T-helper 1 cell (primary cell): ENCODE measurements around the gene MTHFS.
"Not testable (repeated sequence)": the region's sequence is repeated elsewhere in the genome, so short reads cannot be mapped to it uniquely, and the experiment has no call there.

Source experiments
- DNase-seq, 5 donors: peaks; one replicate each; pipeline ENCODE4 v3.0.0-alpha.2; 2012 to 2020
- total RNA-seq, 4 donors: gene quantifications; one replicate each; lab custom pipeline; 2026; lab: John Stamatoyannopoulos, UW

MTHFS gene
- 0.76 to 2.7 (median 1.4) reads per million in 4 donors for total RNA-seq

DNA sequence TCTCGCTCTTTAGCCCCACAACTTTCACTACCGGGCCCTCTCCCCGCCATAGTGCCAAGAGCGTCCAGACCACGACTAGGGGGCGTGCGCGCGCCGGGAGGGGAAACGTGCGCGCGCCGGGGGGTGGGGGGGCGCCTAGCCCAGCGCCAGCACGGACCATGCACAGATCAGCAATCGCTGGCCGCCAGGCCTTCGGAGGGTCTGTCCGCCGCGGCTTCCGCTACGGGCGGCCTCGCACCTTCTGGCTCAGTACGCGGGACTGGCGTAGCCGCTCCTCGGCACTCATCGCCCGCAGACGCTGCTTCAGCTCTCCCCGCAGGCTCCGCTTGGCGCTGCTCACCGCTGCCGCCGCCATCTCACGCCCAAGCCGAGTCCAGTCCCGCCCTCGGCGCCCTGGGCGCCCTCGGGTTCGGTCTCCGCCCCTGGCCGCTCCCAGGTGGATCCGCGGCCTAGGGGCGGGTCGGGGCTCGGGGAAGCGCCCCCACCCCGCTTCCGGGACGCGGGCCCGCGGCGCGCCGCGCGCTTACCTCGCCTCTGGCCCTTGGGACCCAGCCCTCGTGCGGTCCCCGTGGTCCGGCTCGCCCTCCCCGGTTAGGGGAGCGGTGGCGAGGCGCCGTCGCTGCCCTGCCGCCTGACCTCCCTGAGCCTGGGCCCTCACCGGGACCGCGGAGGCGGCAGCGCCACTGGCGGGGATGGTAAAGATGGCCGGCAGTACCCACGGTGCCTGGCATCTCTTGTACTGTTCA, at the start of gene MTHFS:
MTHFS (minus strand) TSS at position 381 of the 746 bp plus-strand sequence; CDS start at position 355, 26 bp downstream.
- peak; percentile 56 to 86 (median 70) for DNase-seq

DNA sequence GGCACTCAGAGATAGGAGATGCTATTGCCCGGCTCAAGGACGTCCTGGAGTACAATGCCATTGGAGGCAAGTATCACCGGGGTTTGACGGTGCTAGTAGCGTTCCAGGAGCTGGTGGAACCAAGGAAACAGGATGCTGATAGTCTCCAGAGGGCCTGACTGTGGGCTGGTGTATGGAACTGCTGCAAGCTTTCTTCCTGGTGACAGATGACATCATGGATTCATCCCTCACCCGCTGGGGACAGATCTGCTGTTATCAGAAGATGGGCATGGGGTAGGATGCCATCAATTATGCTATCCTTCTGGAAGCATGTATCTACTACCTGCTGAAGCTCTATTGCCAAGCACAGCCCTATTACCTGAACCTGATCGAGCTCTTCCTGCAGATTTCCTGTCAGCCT, 47.8 kb upstream of the MTHFS start:
- no peak for DNase-seq

DNA sequence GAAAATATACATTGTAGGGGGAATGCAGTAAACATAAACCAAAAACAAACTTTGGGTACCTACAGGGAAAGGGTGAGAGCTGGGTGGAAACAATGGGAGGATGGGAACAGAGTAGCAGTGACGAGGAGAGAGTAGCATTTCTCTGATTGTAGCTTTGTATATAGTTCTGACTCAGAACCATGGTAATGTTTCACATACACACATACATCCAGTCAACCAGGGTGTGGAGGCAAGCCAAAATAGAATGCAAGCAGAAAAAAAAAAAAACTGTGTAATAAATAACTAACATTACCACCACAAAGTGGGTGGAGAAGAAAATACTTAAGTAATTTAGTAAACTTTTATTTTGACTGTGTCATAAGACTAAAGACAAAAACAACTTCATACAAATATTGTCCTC, 47.0 kb upstream of the MTHFS start:
- DNase-seq, result no peak

DNA sequence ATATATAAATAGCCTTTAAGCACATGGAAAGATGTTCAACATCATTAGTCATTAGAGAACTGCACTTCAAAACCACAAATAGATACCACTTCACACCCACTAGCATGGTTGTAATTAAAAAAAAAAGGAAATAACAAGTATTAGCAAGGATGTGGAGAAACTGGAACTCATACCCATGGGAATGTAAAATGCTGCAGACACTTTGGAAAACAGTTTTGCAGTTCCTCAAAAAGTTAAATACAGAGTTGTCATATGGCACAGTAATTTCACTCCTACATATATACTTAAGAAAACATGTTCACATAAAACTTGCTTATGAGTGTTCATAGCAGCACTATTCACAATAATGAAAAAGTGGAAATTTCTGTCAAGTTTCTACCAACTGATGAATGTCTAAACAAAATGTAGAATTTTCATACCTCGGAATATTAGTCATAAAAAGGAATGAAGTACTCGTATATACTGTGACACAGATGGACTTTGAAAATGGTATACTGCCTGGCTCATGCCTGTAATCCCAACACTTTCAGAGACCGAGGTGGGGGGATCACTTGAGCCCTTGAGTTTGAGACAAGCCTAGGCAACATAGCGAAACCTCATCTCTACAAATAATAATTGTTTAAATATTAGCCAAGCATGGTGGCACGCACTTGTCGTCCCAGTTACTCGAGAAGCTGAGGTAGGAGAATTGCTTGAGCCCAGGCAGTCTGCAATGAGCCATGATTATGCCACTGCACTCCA, 46.1 kb upstream of the MTHFS start:
- DNase-seq, result no peak

DNA sequence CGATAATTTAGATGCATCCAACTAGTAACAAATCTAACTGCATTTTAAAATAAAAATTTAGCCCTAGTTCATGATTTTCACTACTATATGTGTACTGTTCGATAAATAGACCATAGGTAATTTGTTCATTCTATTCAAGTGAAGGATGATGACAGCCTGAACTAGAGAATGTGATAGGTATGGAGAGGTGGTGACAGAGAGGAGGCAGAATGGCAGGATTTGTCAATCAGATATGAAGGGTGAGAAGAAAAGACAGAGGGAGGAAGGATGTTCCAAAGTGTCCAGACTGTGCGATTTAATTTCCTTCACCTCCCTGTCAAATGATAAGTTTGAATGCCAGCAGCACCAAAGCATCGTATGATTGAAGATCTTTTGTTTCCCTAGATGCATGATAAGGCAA, 42.6 kb upstream of the MTHFS start:
- no peak for DNase-seq

DNA sequence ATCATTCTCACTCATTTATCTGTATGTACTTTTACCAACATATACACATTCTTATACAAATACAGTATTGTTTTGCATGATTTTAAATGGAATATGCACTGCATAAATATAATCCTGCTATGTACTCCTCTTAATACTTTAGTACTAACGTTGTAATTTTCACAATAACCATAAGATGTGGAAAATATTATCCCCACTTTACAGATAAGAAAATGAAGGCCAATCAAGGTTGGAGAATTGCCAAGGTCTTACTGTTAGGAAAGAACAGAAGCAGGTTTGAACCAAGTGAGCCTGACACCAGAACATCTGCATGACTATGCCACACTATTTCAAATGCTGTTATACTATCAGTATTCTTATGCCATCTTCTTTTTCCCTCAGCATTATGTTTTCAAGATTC, 41.3 kb upstream of the MTHFS start:
- DNase-seq, result no peak

DNA sequence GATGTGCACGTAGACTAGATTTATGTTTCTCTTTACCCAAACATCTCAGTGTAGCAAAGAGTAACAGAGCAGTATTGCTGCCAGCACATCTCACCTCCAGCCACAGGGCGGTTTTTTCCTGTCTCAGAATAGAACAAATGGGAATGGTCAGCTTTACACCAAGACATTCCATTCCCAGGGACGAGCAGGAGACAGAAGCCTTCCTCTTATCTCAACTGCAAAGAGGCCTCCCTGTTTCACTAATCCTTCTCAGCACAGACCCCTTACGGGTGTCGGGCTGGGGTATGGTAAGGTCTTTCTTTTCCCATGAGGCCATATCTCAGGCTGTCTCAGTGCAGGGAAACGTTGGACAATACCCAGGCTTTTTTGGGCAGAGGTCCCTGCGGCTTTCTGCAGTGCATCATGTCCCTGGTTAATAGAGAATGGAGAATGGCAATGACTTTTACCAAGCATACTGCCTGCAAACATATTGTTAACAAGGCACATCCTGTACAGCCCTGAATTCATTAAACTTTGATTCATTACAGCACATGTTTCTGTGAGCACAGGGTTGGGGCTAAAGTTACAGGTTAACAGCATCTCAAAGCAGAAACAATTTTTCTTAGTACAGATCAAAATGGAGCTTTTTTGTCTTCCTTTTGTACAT, 38.9 kb upstream of the MTHFS start:
- not testable (repeated sequence) for DNase-seq

DNA sequence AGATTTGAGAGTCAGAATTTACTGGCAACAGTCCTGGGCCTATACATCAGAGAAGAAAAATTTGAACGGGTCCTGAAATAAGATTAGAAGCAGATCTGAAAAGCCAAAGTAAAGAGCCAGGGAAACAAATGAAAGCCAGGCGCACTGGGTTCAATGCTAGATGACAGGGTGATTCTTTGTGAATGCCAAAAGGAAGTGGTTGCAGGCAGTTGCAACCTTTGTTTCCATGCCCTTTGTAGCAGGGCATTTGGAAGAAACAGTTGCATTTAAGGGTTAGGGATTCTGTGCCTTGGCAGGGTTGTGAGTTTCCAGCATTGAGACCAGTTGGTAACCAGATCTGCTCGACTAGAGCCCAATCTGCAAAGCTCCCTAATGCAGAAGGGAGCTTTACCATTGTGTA, 36.4 kb upstream of the MTHFS start:
- no peak for DNase-seq

DNA sequence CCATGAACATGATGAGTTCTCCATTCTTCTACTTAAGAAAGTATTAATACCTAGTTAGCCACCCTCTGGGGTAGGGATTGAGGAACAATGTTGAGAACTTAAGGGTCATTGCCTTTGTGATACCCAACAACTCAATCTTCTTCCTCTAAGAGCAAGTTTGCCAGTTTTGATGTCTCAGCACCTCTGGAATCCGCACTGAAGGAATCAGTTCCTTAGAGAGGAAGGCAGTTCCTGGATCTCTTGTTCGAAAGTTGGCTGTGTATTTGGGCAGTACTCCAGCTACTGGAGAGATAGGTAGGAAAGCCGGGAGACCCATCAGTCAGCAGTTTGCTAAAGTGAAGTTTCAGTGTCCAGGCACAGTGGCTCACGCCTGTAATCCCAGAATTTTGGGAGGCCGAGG, 35.6 kb upstream of the MTHFS start:
- DNase-seq, result no peak

DNA sequence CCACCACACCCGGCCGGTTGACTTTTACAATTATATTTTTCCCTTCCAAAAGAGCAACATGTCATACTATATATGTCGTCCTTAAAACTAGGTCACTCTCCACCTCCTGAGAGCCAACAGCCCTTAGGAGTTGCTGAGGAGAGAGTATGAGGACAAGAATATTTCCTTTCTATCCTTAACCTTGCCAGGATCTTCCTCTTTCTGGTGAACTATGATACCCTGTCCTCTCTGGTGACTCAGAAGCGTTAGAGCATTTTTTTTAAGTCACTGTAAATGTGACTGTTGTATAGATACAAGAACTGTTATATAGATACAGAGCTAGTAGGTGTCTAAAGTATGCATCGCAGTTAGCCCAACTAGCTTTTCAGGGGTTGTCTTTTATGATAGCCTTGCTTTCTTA, 33.7 kb upstream of the MTHFS start:
- DNase-seq, result no peak

DNA sequence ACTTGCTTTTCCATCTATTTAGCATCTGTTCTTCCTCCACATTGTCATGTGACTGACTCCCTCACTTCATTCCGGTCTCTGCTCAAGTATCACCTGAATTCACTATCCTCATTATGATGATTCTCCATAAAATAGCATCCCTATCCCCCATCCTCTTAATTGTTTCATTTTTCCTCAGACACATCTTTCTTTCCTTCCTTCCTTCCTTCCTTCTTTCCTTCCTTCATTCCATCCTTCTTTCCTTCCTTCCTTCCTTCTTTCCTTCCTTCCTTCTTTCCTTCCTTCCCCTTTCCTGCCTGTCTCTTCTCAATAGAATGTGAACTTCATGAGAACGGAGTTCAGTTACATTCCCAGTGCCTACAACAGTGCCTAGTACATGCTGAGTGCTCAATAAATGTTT, 32.6 kb upstream of the MTHFS start:
- no peak for DNase-seq

DNA sequence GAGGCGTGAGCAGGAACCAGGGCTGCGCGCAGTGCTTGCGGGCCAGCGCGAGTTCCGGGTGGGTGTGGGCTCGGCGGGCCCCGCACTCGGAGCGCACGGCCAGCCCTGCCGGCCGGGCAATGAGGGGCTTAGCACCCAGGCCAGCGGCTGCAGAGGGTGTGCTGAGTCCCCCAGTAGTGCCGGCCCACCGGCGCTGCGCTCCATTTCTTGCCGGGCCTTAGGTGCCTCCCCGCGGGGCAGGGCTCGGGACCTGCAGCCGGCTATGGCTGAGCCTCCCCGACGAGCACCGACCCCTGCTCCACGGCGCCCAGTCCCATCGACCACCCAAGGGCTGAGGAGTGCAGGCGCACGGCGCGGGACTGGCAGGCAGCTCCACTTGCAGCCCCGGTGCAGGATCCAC, 29.3 kb upstream of the MTHFS start:
- DNase-seq, result not testable (repeated sequence)

DNA sequence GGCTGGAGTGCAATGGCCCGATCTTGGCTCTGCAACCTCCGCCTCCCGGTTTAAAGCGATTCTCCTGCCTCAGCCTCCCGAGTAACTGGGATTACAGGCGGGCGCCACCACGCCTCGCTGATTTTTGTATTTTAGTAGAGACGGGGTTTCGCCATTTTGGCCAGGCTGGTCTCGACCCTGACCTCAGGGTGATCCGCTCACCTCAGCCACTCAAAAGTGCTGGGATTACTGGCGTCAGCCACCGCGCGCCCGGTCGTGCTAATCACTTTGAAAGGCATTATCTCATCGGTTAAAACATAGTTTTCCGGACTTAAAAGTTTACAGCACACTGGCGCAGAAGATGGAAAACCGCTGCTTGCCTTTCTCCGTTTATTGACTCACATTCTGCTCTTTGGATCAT, 27.6 kb upstream of the MTHFS start:
- no peak for DNase-seq

DNA sequence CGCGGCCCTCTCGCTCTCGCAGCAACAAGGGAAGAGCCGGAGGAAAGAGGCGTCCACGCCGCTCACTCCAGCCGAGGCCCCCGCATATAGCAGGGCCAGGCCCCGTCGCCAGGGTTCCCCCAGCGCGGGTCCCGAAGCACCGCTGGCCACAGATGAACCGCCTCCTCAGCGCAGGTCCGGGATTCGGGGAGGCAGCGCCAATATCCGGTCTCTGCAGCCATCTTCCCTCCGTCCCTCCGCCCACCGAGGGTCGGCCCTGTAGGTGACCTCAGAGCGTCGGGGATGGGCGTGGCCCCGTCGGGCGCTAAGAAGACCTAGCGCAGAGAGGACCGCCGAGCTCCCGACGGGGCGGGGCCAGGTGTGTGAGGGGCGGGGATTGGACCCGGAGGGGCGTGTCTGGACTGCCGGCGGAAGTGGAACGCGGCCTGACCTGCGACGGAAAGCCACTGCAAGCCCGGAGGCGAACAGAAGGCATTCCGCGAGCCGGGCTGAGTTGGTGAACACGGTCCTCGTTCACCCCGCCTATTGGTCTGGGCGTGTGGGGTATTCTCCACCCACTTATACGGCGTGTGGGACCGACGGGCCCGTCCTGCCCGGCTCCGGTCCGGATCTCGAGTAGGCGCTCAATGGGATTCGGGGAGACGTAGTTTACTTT, 26.8 kb upstream of the MTHFS start:
- peak; percentile 94 to 99 (median 96) for DNase-seq

DNA sequence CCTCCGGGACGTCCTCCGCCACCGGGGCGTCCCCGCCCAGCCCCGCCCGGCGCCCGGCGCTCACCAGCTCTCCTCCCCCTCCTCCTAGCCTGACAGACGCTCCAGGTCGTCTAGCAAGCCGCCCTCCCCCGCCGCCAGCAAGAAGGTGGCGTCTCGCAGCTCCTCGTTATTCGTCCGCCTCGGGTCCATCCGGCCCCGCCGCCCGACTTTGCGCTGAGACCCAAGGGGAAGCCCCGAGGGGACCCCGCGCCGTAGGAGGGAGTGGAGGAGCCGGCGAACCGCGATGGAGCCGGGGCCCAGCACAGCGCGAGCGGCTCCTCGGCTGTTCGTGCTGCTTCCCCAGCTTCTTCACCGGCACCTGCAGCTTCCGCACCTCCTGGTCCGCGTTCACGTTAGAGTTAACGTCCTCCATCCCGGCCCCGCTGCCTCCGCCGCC, 26.3 kb upstream of the MTHFS start:
- DNase-seq, result peak; percentile 48 to 76 (median 61)

DNA sequence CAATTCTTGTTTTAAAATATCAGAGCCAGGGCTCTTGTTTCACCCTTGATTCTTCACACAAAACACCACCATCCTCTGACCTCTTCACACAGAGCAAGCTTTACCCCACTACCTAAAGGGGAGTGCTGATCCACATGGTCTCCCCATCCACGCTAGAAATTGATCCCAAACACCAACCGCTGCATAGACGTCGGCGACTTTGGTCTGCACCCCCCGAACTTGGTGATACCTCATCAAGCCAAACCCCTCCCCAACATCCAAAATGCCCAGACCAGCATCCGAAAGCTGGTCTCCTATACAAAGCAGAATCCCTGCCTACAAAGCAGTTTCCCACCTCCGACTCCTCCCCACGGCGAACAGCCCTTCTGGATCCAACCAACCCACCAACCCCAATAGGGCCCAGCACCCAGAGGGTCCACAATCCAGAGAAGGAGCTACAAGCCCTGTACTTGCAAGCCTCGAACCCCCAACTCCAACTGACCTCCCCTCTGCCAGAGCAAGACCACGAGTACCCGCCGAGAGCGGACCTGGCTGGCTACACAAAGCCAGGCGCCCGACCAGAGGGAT, 25.8 kb upstream of the MTHFS start:
- DNase-seq, result peak in 1 of 5 donors; percentile 9

DNA sequence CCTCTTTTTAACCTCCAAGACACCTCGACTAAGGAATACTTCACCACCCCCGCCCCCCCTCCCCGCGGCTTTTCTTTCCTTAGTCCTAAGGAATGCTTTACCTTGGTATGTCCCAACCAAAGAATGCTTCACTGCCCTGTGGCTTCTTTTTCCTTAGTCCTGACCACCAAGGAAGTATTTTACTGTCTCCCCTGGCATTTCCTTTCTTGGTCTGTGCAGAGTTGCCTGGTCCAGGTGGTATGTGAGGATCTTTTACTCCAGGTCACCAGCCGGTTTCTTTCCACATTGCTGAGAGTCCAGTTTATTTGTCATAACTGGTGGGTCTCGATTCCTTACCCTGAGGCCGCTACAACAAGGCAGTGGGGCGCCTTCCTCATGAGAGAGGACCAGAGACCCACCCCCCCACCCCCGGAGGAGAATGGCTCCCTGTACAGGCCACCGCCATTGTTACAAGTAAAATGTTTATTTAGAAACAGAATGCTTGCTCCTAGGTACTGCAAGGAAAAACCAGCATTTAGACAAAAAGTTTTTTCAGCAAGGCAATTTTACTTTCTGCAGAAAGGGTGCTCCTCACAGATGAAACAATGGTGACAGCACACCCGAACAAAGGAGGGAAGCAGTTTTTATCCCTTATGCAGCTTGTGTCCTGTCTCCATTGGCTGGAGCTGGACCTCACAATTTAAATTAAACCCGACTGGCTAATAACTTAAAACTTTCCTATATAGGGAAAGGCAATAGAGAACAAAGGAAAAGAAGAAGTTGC, 23.1 kb upstream of the MTHFS start:
- no peak for DNase-seq

DNA sequence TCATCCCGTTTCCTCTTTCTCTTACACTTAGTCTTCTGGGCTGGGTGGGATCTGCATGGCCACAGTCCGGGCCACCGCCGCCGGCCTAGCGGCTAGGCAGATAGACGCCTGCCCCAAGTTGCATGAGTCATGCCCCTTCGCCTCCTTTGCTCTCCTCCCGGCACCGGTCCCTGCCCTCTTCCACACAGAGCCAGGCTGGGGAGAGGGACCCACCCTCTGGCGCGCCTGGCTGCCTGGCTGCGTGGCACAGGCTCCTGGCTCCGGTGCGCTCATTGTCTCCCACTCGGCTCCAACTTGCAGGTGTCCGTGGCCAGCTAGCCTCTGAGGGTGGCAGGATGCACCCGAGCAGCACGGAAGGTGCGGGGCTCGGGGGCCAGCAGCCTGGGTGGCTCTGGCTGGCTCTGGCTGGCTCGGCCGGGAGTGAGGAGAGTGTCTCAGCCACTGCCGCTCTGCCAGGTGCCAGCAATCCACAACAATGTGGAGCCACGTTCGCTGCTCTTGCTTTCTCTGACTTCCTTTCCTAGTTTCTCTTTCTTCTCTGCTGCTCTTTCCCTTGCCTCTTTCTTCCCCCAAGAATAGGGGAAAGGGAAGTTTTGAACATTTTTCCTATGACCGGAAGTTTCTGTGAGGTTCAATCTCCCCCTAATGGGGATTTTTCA, 22.4 kb upstream of the MTHFS start:
- DNase-seq, result no peak

DNA sequence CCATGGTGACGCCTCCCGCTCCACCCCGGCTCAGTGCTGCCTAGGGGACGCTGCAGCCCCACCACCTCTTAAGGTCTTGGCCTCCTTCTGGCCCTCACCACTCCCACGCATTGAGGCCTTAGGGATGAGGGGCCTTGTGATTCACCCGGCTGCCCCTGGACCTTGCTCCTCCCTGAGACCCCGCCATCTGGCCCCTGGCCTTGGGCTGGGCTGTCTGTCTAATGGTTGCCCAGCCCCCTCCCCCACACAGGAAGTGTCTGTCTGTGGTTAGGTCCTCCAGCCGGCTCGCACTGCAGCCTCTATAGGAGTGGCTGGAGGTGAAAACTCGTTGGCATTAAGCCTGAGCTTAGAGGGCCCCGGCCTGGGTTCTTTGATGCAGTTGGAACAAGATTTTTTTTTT, 21.5 kb upstream of the MTHFS start:
- no peak for DNase-seq

DNA sequence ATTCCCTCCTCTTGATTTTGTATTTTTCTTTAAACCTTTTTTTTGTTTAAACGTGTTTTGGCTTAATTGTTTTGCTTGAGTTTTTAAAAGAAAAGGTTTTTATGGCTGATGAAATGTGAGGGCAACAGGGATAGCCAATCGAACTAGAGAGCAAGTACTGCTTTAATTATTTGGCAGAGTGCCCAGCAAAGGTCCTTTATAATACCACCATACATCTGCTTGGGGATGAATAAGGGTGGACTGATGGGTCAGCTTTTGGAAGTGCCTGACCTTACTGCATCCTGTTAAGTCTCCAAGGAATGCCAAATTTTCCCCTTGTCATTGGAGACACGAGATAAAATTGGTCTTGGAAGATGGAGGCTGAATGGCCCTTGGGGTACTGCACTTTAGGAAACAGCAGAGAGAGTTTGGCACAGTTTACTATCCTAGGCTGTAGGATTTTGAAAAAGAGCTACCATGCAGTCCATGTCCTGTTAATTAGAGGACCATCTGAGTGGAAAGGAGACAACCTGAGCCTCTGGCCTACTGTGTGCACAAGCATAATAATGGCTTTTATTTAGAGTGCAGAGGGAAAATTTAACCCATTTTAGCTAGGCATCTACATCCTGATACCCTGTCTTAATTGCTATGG, 19.8 kb upstream of the MTHFS start:
- DNase-seq, result no peak
